22Rv1 (cell line): ENCODE data around the gene DTNB.

ENCODE experiments used
- H3K27ac ChIP-seq: fragments of 450-650 bp; 2 replicates; pipeline ENCODE4 v1.5.1; 2017
- CTCF ChIP-seq: fragments of 450-650 bp; IDR thresholded peaks from 2 replicates; pipeline ENCODE4 v1.5.1; 2017; ENCODE audit warnings: mild to moderate bottlenecking
- ZFX ChIP-seq: fragments of 450-650 bp; IDR thresholded peaks from 2 replicates; pipeline ENCODE4 v1.6.1; 2017; ENCODE audit warnings: antibody characterized with exemption, borderline replicate concordance

The DTNB gene

DNA sequence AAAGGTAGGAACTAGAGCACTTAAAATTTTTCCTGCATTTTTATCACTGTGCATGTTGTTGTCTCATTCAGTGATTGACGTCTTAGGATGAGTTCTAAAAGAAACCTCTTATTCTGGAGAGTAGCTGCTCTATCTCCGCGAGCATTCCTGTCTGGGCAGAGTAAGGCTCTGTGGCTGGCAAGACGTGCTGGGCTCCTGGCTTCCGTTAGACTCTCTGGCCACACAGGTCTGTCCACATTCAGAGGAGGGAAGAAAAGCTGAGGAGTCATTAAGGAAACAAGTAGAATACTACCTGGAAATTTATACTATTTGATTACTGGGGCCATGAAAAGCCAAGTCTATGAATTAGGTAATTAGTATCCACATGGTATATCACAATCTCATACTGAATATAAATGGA is 193.6 kb downstream of the DTNB start:
- no peak overlapping the region for H3K27ac ChIP-seq
- TF ChIP-seq CTCF (no peak), ZFX (no peak)

- H3K27ac ChIP-seq = no peak overlapping the region
- no peak for TF ChIP-seq CTCF
- no peak for TF ChIP-seq ZFX
These were observed 194.6 kb downstream of the DTNB start for GRCh38 chr2:25478736-25479135.

GRCh38 chr2:25473758-25474340 is 199.5 kb downstream of the DTNB start:
- TF ChIP-seq CTCF (no peak), ZFX (no peak)
- H3K27ac ChIP-seq = no peak overlapping the region

DNA sequence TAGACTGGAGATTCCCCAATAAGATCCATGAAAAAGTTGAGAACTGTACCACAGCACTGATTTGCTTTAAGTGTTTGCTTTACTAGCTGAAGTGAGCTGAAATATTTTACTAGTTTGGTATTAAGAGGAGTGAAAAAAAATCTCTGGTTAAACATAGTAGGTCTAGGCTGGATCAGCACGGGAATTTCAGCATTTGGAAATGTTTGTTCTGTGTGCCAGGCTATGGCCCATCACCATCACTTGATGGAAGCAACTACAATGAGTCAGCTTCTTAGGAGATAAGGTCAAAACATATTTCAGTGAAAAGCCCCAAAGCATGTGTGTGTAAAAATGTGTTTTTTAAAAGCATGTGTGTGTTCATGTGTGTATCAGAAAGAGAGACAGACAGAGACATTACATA is 200.2 kb downstream of the DTNB start:
- no peak overlapping the region for H3K27ac ChIP-seq
- TF ChIP-seq CTCF (no peak), ZFX (no peak)

- TF ChIP-seq CTCF (no peak), ZFX (no peak)
- H3K27ac ChIP-seq = no peak overlapping the region
These were observed 202.6 kb downstream of the DTNB start for GRCh38 chr2:25470806-25471205.

GRCh38 chr2:25467743-25468142 is 205.6 kb downstream of the DTNB start:
- no peak for TF ChIP-seq ZFX
- TF ChIP-seq CTCF = no peak
- H3K27ac ChIP-seq = no peak overlapping the region

- no peak overlapping the region for H3K27ac ChIP-seq
- no peak for TF ChIP-seq CTCF
- no peak for TF ChIP-seq ZFX
These were observed 211.4 kb downstream of the DTNB start for GRCh38 chr2:25462021-25462420.
